Measurements from ENCODE around the gene CNST. TPM values are rescaled to one million over a fixed set of nuclear protein-coding genes. Genes with fewer than 3 reads are reported as not detected.

The CNST gene
- total and polyA plus RNA-seq, 2 experiments from 2014 or later, result 13.1 to 17.9 TPM

GRCh38 chr1:246576709-246577032 is 10.4 kb downstream of the CNST start:
- no peaks in the 10 kb centered on the region for H3K36me3 ChIP-seq
- no peak overlapping the region for H3K27ac ChIP-seq
- no peaks in the 10 kb centered on the region for H3K9me3 ChIP-seq (ENCODE audit: low read depth)
- H3K27me3 ChIP-seq, result no peaks in the 10 kb centered on the region
- no peak overlapping the region for H3K4me3 ChIP-seq
- H3K4me1 ChIP-seq (ENCODE audit: low read depth), result peaks cover 34% of the 10 kb centered on the region
- no peak for TF ChIP-seq CTCF (IDR thresholded peaks at IDR 0.05; ENCODE audit: low read depth, low read length)
- DNase-seq (ENCODE audit: low read depth in 1 of 2, low spot score in 1 of 2), result no peak

- H3K4me3 ChIP-seq, result no peak overlapping the region
- H3K36me3 ChIP-seq, result no peaks in the 10 kb centered on the region
- H3K4me1 ChIP-seq (ENCODE audit: low read depth), result peaks cover 34% of the 10 kb centered on the region
- H3K27me3 ChIP-seq, result no peaks in the 10 kb centered on the region
- DNase-seq (ENCODE audit: low read depth in 1 of 2, low spot score in 1 of 2), result no peak
- H3K27ac ChIP-seq, result peak overlapping the region; percentile 43
- H3K9me3 ChIP-seq (ENCODE audit: low read depth), result no peaks in the 10 kb centered on the region
- TF ChIP-seq CTCF (IDR thresholded peaks at IDR 0.05; ENCODE audit: low read depth, low read length), result no peak
Measured at GRCh38 chr1:246577082-246577719, 10.9 kb downstream of the CNST start.

- TF ChIP-seq CTCF (IDR thresholded peaks at IDR 0.05; ENCODE audit: low read depth, low read length), result no peak
- peak overlapping the region; percentile 43 for H3K27ac ChIP-seq
- no peak for DNase-seq (ENCODE audit: low read depth in 1 of 2, low spot score in 1 of 2)
Measured at GRCh38 chr1:246577720-246578106, 11.5 kb downstream of the CNST start.

GRCh38 chr1:246579818-246580217 is 13.6 kb downstream of the CNST start:
- peak overlapping the region; percentile 69 for H3K27ac ChIP-seq
- H3K4me1 ChIP-seq (ENCODE audit: low read depth), result peaks cover 41% of the 10 kb centered on the region
- peak in 1 of 2 donors; percentile 63 for DNase-seq (ENCODE audit: low read depth in 1 of 2, low spot score in 1 of 2)
- TF ChIP-seq CTCF (IDR thresholded peaks at IDR 0.05; ENCODE audit: low read depth, low read length), result no peak
- no peaks in the 10 kb centered on the region for H3K9me3 ChIP-seq (ENCODE audit: low read depth)
- H3K4me3 ChIP-seq, result no peak overlapping the region
- no peaks in the 10 kb centered on the region for H3K36me3 ChIP-seq
- no peaks in the 10 kb centered on the region for H3K27me3 ChIP-seq

More at GRCh38 chr1:246577720-246578106, 11.5 kb downstream of the CNST start:
- no peak overlapping the region for H3K4me3 ChIP-seq
- H3K4me1 ChIP-seq (ENCODE audit: low read depth), result peaks cover 34% of the 10 kb centered on the region
- H3K27me3 ChIP-seq, result no peaks in the 10 kb centered on the region
- H3K36me3 ChIP-seq, result no peaks in the 10 kb centered on the region
- no peaks in the 10 kb centered on the region for H3K9me3 ChIP-seq (ENCODE audit: low read depth)

GRCh38 chr1:246580497-246581370 is 14.5 kb downstream of the CNST start:
- no peak for TF ChIP-seq CTCF (IDR thresholded peaks at IDR 0.05; ENCODE audit: low read depth, low read length)
- H3K4me3 ChIP-seq, result no peak overlapping the region
- no peak for DNase-seq (ENCODE audit: low read depth in 1 of 2, low spot score in 1 of 2)
- no peak overlapping the region for H3K27ac ChIP-seq
- no peaks in the 10 kb centered on the region for H3K27me3 ChIP-seq
- H3K9me3 ChIP-seq (ENCODE audit: low read depth), result no peaks in the 10 kb centered on the region
- peaks cover 41% of the 10 kb centered on the region for H3K4me1 ChIP-seq (ENCODE audit: low read depth)
- H3K36me3 ChIP-seq, result no peaks in the 10 kb centered on the region

Measured in cardiac muscle cell (in vitro differentiated cells and primary cell).